Sigmoid colon (tissue), 4 donors: ENCODE results near the gene PRH1.

Source experiments
- POLR2AphosphoS5 ChIP-seq, 4 donors: sonication (generic); formaldehyde crosslinking; IDR thresholded peaks; one replicate each; pipeline ENCODE4 v1.6.1; 2017; ENCODE audit warnings: antibody characterized with exemption in 4 of 4
- TF ChIP-seq, protein P1 (sequence below), 4 experiments: fragments of 450-650 bp in 3 of 4; fragments of 200-600 bp in 1 of 4; IDR thresholded peaks; one replicate each; pipeline ENCODE4 v1.5.1; 2016 to 2019; ENCODE audit warnings: antibody characterized with exemption in 4 of 4, mild to moderate bottlenecking in 3 of 4, moderate library complexity in 2 of 4

DNA sequence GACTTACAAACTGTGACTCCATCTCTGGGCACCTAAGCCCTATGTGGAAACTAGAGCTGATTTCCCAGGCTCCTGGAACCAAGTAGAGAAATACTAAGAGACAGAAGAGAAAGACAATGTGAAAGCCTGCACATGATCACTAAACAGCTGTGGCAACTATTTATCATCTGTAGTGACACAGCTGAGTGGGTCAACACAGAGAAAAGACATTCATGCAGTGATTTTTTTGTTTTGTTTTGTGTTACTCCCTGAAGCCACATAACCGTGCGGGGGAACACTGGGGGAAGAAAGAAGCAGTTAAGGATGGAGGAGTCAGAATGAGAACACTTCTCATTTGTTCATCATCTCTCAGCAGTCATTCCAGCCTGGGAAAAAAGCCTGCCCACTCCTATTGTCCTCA lies 36.3 kb downstream of the PRH1 start:
- TF ChIP-seq, protein P1, sequence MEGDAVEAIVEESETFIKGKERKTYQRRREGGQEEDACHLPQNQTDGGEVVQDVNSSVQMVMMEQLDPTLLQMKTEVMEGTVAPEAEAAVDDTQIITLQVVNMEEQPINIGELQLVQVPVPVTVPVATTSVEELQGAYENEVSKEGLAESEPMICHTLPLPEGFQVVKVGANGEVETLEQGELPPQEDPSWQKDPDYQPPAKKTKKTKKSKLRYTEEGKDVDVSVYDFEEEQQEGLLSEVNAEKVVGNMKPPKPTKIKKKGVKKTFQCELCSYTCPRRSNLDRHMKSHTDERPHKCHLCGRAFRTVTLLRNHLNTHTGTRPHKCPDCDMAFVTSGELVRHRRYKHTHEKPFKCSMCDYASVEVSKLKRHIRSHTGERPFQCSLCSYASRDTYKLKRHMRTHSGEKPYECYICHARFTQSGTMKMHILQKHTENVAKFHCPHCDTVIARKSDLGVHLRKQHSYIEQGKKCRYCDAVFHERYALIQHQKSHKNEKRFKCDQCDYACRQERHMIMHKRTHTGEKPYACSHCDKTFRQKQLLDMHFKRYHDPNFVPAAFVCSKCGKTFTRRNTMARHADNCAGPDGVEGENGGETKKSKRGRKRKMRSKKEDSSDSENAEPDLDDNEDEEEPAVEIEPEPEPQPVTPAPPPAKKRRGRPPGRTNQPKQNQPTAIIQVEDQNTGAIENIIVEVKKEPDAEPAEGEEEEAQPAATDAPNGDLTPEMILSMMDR (IDR thresholded peaks at IDR 0.05): no peak
- no peak for TF ChIP-seq POLR2AphosphoS5 (IDR thresholded peaks at IDR 0.05)
